ENCODE data around the gene SNRNP70.

GRCh38 chr19:49111218-49111998 is 26.2 kb downstream of the SNRNP70 start:
- TF ChIP-seq, protein P1, sequence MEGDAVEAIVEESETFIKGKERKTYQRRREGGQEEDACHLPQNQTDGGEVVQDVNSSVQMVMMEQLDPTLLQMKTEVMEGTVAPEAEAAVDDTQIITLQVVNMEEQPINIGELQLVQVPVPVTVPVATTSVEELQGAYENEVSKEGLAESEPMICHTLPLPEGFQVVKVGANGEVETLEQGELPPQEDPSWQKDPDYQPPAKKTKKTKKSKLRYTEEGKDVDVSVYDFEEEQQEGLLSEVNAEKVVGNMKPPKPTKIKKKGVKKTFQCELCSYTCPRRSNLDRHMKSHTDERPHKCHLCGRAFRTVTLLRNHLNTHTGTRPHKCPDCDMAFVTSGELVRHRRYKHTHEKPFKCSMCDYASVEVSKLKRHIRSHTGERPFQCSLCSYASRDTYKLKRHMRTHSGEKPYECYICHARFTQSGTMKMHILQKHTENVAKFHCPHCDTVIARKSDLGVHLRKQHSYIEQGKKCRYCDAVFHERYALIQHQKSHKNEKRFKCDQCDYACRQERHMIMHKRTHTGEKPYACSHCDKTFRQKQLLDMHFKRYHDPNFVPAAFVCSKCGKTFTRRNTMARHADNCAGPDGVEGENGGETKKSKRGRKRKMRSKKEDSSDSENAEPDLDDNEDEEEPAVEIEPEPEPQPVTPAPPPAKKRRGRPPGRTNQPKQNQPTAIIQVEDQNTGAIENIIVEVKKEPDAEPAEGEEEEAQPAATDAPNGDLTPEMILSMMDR (optimal IDR thresholded peaks at IDR 0.05 in 1 of 3, IDR thresholded peaks at IDR 0.05 in 1 of 3, conservative IDR thresholded peaks at IDR 0.05 in 1 of 3; ENCODE audit: extremely low read depth in 1 of 3, insufficient read depth in 2 of 3, low read length in 3 of 3), result no peak
- no peak for TF ChIP-seq EZH2 (IDR thresholded peaks at IDR 0.05; ENCODE audit: low read length)

Measured in keratinocyte (primary cell).